Measurements from ENCODE around the gene PLCB1.
"Not testable (repeated sequence)": the region's sequence is repeated elsewhere in the genome, so short reads cannot be mapped to it uniquely, and the experiment has no call there.

The PLCB1 gene

DNA sequence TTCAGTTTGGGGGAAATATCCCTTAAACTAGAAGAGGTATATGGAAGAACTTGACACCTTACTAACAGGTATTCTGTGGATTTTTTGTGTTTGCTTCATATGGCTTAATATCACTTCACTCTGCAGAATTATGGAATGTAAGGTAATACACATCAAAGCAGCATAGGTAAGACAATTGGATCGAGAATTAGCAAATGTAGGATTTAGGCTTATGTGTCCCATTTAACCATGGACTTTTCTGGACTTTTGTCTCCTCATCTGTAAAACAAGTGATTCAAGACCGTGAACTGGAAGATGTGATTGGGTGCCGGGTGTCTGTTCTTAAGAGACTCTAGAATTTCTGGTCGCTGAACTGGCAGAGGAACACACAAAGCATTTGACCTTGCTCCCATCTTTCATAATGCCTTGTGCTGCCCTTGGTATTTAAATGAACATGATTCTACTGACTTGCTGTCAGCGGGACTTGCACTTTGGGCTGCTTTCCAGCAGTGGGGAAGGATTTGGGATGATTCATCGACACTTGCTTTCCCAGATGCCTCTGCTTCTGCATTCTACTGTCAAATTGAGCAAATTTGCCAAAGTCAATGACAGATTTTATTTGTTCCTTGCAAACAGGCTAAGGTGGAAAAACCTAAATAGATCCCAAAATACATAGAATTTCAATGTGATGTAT lies 199.8 kb downstream of the PLCB1 start:
- TF ChIP-seq GATA1 (IDR thresholded peaks at IDR 0.05; ENCODE audit: low read depth, low read length) (no peak), POLR2A (IDR thresholded peaks at IDR 0.05; ENCODE audit: low read length) (no peak)
- DNase-seq: no peak

DNA sequence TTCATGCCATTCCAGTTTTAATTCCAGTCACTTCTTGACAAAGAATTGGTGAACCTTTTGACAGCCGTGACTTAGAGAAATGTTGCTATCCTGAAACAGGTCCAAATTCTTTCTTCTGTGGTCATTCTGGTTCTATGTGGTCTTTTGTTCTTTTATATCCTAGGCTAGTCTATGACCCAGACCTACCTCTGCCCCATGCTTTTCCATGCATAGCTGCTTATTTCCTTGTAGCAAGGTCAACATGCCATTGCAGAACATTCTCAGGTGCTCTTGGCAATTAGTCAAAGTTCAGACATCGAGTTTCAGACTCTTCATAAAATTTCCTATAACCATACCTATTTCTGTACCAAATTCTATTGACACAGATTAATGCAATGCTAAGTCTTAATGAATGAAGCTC lies 202.6 kb downstream of the PLCB1 start:
- DNase-seq: no peak
- no peak for TF ChIP-seq POLR2A (IDR thresholded peaks at IDR 0.05; ENCODE audit: low read length)
- no peak for TF ChIP-seq GATA1 (IDR thresholded peaks at IDR 0.05; ENCODE audit: low read depth, low read length)

DNA sequence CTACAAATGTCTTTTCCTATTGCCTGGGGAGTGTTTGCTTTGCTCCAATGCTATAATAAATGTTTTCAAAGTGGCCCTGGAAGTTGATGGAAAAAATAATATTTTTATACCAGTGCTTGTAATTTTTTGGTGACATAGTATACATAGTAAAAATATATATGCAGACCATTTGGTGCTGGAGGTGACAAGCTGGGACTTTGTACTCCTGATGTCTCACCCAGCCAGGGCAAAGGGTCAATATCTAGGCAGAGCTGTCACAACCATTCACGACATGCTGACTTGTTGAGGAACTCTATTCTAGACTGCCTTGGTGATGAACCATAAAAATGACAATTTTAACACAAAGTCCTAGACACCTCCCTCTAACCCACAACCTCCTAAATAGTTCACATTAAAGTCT lies 203.0 kb downstream of the PLCB1 start:
- no peak for DNase-seq
- TF ChIP-seq GATA1 (IDR thresholded peaks at IDR 0.05; ENCODE audit: low read depth, low read length): no peak
- no peak for TF ChIP-seq POLR2A (IDR thresholded peaks at IDR 0.05; ENCODE audit: low read length)

DNA sequence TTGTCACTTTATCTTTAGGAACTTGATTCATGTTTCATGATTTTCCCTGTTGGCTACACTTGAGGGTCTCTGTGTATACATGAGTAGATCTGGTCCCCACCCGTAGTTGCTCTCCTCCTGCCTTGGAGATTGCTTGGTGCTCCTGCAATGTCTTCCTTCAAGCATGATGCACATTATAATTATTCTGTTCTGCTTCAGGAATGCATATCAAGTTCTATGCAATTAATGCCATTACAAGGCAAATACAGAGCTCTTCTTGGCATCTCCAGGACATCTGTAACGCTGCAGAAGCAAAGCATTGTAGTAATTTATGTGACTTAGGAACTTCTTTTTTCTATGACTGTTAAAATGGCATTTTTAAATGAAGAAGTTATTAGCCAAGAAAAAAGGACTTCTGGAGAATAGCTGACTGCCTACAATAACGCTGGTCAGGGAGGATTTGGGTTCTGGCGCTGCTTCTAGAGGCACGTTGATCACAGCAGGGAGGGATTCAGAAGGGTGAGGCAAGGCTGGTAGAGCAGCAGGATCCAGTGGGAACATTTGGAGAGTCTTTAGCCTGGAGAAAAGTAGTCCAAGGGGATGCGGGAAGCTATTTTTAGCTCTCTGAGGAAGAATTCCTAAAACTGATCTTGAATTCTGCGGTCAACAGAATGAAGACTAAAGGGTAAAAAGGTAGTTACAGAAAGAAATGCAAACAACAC lies 203.6 kb downstream of the PLCB1 start:
- no peak for TF ChIP-seq GATA1 (IDR thresholded peaks at IDR 0.05; ENCODE audit: low read depth, low read length)
- no peak for TF ChIP-seq POLR2A (IDR thresholded peaks at IDR 0.05; ENCODE audit: low read length)

DNA sequence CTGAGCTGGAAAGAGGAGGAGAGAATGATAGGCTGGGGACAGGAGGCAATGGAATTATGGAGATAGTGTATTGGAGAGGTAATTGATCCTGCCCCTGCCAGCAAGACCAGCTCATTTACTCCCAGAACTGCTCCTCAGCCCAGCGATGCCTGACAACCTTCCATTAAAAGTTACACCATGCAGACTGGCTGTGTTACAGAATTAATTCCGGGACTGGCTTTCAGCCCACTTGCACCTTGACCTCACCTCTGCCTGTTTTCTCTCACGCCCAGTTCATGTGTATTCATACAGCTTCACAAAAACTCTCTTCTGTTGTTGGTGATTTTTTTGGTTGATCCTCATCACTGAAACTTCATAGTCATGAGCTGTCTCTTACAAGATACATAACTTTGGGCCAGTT lies 207.3 kb downstream of the PLCB1 start:
- no peak for DNase-seq
- TF ChIP-seq POLR2A (IDR thresholded peaks at IDR 0.05; ENCODE audit: low read length) (no peak), GATA1 (IDR thresholded peaks at IDR 0.05; ENCODE audit: low read depth, low read length) (no peak)

More for the DNA sequence above, 203.6 kb downstream of the PLCB1 start:
- no peak for DNase-seq

DNA sequence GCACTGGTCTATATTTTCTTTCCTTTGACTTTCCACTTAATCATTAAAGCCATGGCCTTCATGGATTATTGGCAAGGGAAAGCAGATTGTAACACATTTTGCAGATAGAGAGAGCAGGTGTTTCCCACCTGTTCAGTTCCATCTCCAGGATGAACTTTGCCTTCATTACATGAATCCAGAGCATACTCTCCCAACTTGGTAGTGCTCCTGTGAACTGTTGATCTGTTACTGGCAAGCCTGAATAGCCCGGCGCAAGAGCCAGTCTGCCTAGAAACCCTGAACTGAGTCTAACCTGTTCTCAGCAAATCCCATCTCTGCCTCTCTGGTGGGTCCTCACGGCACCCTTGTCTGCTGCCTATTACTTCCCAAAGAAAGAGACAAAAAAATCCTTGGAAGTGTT lies 210.3 kb downstream of the PLCB1 start:
- no peak for DNase-seq
- TF ChIP-seq POLR2A (IDR thresholded peaks at IDR 0.05; ENCODE audit: low read length) (no peak), GATA1 (IDR thresholded peaks at IDR 0.05; ENCODE audit: low read depth, low read length) (no peak)

DNA sequence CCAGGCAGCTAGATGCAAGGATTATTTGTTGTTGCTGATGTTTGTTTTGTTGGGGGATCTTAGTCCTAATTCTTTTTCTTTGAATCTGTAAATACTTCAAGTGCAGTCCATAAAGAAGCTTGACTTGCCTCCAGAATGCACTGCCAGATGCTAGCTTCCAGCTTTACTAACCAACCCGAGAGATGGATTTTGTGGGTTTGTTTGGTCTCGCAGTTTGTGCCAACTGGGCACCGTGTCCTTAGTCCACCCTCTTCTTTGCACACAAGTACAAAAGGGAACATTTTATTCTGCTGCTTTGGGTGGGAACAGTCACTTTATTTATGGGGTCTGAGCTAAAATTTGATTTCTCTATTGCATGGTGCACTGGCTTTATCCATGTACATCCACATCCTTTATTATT lies 212.0 kb downstream of the PLCB1 start:
- TF ChIP-seq POLR2A (IDR thresholded peaks at IDR 0.05; ENCODE audit: low read length): no peak
- no peak for TF ChIP-seq GATA1 (IDR thresholded peaks at IDR 0.05; ENCODE audit: low read depth, low read length)

DNA sequence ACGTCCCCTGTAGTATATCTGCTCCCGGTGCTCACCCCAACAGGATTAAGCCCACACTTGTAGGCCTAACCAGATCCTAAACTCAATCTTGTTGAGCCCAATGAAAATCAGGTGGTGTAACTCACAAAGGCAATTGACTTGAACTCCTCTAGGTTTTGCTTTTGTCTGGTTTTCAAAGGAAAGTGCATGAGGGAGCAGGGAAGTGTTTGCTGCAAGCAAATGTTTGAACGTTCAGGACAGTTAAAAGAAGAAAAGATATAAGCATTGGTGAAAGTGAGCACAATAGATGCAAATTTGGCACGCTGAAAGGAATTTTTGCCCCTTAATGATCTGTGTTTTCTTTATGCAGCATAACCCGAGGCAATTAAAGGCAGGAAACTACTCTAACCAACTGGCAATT lies 212.6 kb downstream of the PLCB1 start:
- DNase-seq: no peak
- TF ChIP-seq POLR2A (IDR thresholded peaks at IDR 0.05; ENCODE audit: low read length) (no peak), GATA1 (IDR thresholded peaks at IDR 0.05; ENCODE audit: low read depth, low read length) (no peak)

More for the DNA sequence above, 212.0 kb downstream of the PLCB1 start:
- no peak for DNase-seq

DNA sequence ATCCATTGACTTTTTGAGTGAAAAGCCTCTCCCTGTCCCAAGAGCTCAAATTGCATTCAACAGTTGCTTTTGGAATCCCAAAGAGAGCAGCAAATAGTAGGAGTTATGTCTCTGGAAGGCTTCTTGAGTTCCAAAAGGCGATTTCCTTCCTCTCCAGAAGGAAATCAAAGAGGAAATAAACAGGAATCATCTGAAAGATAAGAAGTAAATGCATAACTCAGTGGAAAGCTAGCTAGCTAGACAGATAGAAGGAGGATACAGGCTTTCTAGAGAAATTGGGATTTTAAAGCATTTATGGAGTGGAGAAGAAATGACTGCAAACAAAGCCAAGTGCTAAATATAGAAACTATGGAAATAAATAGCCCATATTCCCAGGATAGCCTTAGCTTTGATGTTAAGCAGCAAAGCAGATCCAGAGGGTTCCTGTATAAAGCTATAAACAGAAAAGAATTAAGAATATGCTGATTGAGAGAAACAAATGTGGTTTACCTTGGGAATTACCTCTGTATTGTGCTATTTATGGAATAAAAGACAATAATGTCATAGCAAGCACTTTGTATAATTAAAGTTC lies 214.7 kb downstream of the PLCB1 start:
- DNase-seq: no peak
- TF ChIP-seq POLR2A (IDR thresholded peaks at IDR 0.05; ENCODE audit: low read length): no peak
- no peak for TF ChIP-seq GATA1 (IDR thresholded peaks at IDR 0.05; ENCODE audit: low read depth, low read length)

DNA sequence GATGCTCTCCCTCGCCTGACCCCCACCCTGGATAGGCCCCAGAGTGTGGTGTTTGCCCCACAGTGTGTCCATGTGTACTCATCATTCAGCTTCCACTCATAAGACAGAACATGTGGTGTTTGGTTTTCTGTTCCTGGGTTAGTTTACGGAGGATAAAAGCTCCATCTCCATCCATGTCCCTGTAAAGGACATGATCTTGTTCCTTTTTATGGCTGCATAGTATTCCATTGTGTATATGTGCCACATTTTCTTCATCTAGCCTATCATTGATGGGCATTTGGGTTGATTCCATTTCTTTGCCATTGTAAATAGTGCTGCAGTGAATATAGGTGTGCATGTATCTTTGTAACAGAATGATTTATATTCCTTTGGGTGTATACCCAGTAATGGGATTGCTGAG lies 218.2 kb downstream of the PLCB1 start:
- not testable (repeated sequence) for DNase-seq

DNA sequence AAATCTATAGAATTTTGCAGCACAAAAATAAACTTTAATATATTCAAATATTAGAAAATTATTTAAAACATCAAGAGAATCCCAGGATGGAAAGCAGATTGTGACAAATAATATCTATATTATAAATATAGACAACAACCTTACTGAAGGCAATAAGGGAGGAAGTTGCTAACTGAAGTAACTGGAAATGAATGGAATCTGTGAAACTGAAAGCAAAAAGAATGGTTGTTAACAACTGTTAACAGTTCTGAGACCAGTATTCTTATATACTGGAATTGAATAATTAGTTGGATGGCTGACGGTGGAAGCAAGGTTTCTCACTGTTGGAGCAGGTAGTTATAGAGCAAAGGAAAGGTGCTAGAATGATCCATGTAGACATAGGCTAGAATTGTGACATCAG lies 220.4 kb downstream of the PLCB1 start:
- no peak for DNase-seq
- TF ChIP-seq GATA1 (IDR thresholded peaks at IDR 0.05; ENCODE audit: low read depth, low read length) (no peak), POLR2A (IDR thresholded peaks at IDR 0.05; ENCODE audit: low read length) (no peak)

DNA sequence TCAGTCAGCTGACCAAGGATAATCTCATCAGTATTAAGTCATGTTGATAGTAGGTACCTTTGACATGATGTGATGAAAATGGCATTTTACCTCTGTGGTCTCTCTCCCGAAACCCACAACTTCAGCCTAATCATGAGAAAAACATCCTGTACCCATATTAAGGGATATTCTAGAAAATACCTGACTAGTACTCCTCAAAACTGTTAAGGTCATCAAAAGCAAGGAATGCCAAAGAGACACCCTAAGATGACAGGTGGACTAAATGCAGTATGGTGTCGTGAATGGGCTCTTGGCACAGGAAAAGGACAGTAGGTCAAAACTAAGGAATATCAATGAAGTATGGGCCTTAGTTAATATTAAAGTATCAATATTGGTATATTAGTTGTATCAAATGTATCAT lies 221.4 kb downstream of the PLCB1 start:
- DNase-seq: no peak
- TF ChIP-seq GATA1 (IDR thresholded peaks at IDR 0.05; ENCODE audit: low read depth, low read length): no peak
- no peak for TF ChIP-seq POLR2A (IDR thresholded peaks at IDR 0.05; ENCODE audit: low read length)

DNA sequence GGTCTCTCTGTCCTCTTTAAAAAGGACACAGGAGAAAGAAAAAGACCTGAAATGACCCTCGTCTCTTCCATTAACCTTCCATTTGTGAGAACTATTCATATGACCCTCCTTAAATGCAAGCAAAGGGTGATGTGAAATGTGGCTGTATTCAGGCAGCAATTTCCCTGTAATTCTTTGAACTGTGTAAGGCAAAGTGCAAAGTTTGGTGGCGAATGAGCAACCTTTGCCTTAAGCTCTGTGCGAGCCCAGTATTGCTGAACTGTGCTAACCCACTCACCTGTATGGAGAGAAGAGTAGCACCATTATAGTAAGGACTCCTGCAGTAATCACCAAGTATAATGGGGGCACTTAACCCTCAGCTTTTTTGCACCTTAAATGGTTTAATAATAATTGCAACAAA lies 223.4 kb downstream of the PLCB1 start:
- TF ChIP-seq GATA1 (IDR thresholded peaks at IDR 0.05; ENCODE audit: low read depth, low read length) (no peak), POLR2A (IDR thresholded peaks at IDR 0.05; ENCODE audit: low read length) (no peak)
- DNase-seq: no peak

DNA sequence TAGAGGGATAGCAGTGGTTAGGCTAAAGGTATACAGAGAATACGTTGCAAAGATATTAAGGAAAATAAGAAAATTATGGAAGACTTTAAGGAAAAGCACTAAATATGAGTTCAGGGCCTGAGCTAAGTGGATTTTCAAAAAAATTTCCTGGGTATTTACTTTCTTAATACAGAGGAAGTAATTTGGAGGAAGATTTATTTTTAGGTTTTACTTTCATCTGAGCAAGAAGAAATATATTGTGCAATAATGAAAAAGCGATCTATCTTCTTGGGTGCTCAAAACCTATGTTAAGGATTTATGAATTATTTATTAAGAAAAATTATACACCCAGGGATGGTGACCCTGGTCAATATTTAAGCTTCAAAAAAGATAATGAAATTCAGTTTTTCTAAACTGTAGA lies 224.7 kb downstream of the PLCB1 start:
- TF ChIP-seq GATA1 (IDR thresholded peaks at IDR 0.05; ENCODE audit: low read depth, low read length): no peak
- TF ChIP-seq POLR2A (IDR thresholded peaks at IDR 0.05; ENCODE audit: low read length): no peak
- DNase-seq: no peak

DNA sequence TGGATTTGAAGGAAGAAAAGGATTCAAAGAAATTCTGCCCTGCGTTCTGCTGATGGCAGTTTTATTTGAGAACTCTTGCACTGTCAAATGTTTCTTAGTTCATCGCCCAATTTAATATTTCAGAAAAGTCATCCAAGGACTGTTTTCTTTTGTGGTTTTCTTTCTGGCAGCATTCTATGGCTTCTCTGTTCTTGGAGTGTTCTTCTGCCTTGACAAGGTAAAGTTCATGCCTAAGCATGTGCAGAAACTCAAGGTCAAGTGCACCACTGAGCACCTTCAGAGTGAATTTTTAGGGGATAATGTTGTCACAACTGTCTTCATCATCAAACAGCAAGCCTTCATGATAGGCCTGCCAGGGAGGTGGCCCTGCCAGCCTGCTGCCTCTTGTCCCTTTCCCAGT lies 225.6 kb downstream of the PLCB1 start:
- TF ChIP-seq POLR2A (IDR thresholded peaks at IDR 0.05; ENCODE audit: low read length): no peak
- DNase-seq: no peak
